GM21576 (cell line): ENCODE results near the gene TMEM239.
"Not testable (repeated sequence)": the region's sequence is repeated elsewhere in the genome, so short reads cannot be mapped to it uniquely, and the experiment has no call there.

Experiments
- ATAC-seq: cut with Tn5 transposase; IDR thresholded peaks from one replicate; pipeline ENCODE4 v1.9.1; 2021; ENCODE audit warnings: mild to moderate bottlenecking, moderate library complexity; ENCODE audit not compliant: unreplicated experiment

Gene TMEM239

DNA sequence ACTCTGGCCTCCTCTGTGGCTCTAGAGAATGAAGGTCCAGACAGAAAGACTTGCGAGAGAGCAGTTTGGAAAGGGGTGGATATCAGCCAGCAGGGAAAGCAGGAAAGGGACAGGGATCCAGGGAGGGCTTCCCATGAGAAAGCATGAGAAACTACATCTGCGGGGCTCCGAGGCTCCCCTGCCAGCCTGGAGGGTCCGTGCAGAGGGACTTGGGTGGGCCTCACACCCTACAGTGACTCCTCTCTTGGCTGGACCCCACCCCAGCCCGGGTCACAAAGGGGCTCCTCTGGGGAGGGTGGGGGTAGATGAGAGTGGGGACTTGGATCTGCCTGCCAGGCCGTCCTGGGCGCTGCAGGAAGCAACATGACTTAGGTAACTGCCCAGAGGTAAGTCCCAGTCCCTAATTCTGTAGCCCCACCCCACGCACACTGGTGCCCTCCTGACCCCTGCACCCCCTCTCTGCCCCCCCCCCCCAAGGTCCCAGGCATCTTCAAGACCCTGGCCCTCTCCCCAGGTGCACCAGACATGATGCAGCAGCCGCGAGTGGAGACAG, at the start of gene TMEM239:
TSS of gene TMEM239 (plus strand) at position 335 of the 553 bp plus-strand sequence. CDS start at position 526, 191 bp downstream.
- no peak for ATAC-seq

DNA sequence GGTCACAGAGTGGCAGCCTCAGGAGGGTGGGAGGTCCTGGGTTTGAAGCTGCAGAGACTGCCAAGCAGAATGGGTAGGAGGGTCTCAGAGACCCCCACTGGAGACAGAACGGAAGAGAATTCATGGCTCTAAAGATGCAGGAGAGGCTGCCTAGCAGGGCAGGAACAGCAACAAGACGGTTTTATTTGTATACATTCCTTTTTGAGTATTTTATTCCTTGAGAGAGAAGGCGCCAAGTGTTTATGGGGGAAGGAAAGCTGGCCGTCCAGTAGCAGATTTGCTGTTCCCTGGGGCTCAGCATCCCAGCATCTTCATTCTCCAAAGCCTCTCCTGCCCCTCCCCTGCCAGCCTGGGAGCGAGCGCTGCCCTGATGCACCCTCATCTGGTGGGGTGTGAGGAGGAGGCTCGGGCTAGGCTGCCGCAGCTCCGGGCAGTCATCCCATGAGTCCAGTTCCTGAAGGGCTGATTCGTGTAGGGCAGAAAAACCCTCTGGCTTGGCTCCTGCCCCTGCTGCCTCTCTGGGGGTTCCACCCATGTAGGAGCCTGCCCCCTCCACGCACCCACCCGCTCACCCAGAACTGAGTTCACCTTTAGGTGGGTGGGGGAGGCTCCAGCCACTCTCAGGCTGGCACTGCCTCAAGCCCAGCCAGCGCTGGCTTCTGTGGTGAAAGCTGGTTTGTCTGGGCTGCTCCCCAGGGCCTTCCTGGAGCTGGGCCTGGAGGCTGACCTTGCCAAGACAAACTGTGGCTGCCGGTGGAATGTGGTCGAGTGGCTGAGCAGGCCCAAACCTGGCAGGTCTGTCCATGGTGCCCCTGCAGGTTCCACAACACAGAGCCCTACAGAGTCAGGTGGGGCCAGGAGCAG, 48.2 kb upstream of the TMEM239 start:
- no peak for ATAC-seq

DNA sequence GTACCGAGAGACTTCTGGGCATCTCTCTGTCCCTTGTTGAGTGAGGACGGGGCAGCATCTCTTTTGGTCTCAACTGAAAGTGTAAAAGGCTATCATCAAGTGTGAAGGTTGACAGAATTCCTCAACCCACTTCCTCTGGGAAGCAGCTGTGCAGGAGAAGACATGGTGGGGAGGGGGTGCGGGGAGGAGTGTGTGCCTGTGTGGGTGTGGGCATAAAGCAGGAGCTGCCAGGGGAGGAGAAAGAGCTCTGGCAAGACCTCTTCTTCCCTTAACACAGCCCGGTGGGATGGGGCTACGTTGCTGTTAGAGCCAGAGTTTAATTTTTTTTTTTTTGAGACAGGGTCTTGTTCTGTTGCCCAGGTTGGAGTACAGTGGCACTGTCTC, 47.5 kb upstream of the TMEM239 start:
- no peak for ATAC-seq

DNA sequence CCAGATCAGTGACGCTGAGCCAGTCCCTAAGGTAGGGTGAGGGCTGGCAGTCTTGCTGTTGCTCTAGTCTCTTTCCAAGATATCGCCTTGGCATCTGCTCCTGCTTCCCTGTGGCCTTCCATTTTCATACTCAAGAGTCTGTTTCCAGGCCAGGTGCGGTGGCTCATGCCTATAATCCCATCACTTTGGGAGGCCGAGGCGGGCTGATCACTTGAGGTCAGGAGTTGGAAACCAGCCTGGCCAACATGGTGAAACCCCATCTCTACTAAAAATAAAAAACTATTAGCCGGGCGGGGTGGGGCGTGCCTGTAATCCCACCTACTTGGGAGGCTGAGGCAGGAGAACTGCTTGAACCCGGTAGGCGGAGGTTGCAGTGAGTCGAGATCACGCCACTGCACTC, 46.1 kb upstream of the TMEM239 start:
- ATAC-seq, result not testable (repeated sequence)

DNA sequence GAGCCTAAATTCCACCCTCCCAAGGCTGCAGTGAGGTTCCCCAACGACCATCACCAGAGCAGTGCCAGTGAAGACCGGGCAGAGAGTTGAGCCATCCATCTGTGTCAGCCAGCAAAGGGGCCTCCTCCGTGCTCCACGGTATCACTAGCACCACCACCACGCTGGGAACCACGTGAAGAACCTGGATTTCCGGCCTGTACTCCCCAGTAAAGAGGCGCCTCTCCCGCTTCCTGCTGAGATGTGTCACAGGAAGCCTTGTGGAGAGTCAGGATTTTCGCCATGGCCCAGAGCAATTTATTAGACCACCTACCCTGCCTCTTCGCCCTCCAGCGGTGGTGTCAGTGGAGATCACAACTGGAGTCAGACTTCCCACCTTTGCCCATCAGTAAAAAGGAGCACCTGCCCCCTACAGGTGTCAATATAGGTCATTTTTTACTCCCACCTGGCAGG, 44.5 kb upstream of the TMEM239 start:
- no peak for ATAC-seq

DNA sequence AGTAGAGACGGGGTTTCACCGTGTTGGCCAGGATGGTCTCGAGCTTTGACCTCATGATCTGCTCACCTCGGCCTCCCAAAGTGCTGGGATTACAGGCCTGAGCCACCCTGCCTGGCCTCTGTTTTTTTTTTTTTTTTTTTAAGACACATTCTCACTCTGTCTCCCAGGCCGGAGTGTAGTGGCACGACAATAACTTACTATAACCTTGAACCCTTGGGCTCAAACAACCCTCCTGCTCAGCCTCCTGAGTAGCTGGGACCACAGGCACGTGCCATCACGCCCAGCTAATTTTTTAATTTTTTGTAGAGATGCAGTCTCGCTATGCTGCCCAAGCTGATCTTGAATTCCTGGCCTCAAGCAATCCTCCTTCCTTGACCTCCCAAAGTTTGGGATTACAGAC, 42.4 kb upstream of the TMEM239 start:
- no peak for ATAC-seq

DNA sequence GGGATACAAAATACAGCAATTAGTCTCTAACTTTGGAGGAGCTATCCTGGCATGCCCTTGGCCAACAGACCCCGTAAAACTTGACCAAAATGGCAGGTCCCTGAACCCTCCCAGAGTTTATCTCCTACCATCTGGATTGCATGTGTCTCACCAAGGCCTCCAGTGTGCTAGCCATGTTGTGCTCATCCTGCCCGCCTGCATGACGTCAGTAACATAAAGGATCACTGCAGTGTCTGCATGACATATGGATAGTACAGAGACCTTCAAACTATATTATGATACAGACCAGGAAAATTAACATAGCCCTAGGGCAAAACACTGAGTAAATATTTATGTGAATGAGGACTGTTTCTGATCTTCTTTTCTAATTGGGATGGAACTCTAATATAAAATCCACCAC, 41.0 kb upstream of the TMEM239 start:
- no peak for ATAC-seq

DNA sequence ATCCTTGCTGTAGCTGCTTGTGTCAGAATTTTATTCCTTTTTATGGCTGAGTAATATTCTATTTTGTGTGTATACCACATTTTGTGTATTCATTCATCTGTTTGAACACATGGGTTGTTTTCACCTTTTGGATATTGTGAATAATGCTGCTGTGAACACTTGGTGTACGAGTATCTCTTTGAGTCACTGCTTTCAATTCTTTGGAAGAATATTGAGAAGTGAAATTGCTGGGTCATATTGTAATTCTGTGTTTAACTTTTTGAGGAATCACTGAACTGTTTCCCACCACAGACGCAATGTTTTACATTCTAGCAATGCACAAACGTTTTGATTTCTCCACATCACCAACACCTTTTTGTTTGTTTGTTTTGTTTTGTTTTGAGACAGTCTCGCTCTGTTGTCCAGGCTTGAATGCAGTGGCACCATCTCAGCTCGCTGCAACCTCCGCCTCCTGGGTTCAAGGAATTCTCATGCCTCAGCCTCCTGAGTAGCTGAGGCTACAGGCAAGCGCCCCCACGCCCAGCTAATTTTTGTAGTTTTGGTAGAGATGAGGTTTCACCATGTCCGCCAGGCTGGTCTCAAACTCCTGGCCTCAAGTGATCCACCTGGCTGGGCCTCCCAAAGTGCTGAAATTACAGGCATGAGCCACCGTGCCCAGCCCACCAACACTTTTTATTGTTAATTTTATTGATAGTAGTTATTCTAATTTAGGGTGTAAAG, 37.4 kb upstream of the TMEM239 start:
- no peak for ATAC-seq

DNA sequence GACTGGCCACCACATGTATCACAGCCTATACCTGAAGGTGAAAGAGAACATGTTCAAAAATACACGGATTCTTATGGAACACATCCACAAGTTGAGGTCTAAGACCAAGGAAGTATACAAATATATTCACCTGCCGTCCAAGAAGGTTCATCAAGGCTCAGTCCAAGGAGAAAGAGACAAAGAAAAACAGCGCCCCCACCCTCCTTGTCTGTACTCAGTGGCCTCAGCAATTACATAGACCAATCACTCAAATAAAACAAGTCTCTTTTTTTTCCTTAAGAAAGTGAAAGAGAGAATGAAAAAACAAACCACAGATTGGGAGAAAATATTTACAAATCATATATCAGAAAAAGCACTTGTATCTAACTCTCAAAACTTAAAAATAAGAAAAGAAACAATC, 35.2 kb upstream of the TMEM239 start:
- ATAC-seq, result no peak

DNA sequence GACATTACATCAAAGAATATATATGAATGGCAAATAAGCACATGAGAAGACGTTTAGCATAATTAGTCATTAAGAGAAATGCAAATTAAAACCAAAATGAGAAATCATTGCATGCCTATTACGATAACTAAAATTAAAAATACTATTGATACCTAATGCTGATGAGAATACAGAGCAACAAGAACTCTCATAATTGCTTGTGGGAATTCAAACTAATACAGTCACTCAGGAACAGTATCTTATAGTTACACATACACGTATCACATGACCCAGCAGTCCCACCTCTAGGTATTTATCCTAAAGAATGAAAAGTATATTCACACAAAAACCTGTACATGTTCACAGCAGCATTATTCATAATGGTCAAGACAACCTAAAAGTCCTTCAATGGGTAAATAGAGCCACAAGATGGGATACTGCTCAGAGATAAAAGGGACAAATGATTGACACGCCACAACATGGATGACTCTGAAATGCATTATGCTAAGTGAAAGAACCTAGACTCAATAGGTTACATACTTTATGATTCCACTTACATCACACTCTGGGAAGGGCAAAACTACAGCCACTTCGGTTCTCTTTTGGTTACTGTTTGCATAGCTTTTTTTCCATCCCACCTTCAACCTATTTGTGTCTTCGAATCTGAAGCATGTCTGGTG, 32.1 kb upstream of the TMEM239 start:
- no peak for ATAC-seq

DNA sequence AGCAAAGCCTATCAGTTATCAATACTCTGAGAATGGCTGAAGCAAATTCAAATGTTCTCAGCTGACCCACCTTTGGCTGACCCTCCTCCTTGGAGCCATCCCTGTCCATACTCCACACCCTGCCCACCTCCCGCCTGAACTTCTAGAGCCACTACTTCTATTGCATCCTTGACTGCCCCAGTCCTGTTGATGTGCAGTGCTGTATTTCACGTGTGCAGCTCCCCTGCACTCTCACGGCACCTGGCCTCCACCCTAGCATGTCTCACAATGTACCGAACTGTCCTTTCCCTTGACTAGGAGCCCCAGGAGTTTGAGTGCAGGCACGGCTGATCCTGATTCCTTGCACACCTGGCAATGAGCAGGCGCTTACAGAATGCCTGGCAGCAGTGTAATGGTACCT, 22.7 kb upstream of the TMEM239 start:
- no peak for ATAC-seq

DNA sequence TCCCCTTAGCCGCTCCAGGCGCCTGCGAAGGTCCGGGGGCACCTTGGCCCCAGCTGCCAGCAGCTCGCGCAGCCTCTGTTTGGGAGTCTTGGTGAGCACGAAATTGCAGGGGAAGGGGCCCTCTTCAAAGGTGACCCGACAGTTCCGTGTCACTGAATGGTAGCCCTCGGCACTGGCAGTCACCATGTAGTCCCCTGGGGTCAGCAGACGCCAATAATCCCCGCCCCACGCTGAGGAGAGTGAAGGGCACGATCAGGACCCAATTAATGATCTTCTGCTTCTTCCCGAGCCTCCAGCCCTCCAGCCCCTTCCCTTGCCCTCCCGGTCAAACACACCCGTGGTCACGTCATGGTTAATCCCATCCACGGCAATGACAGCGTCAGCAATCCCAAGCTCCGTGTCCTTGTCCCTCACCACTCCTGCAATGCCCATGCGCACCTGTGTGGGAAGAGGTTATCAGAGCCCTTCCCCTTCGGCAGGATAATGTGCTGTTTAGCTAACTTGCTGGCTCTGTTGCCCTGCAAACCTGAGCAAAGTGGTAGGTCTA, 21.9 kb upstream of the TMEM239 start:
- no peak for ATAC-seq

DNA sequence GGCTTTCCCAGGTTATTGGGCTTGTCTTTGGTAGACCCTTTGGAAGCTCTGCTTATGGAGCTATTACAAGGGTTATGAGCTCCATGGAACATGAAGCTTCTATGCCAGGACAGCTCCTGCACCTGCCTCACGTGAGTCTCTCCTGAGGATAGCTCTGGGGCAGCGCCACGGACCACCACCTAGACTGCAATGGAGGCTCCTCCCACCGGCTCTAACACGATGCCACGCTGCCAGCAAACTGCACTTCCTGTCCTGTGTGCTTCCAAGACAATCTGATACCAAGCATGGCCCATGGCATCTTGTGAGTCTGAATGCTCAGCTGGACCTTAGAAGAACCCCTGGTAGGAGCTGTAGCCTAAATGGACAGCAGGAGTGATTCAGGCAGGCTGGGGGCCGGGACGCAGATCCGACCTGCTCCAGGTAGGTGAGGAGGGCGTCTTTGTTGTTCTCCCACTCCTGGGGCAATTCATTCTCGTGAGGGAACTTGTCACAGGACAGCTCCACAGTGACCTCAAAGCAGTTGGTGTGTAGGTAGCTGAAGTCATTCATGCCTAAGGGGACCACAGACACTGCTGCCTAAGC, 21.2 kb upstream of the TMEM239 start:
- no peak for ATAC-seq

DNA sequence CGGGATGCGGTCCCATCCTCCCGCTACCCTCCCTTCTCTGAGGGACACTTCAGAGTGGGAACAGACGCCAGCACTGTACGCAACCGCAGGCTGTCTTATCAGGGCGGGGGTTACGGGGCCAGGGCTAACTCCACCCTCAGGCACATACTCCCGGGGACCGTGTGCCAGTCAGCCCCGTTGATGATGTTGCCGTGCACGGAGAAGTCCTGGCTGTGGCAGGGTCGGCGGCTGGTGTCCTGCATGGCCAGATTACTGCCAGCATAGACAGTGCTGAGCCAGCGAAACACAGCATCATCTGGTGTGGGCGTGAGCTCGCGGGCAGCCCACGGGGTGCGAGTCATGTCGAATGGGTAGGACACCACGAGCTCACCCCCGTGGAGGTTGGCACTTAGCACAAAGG, 20.7 kb upstream of the TMEM239 start:
- ATAC-seq, result no peak

DNA sequence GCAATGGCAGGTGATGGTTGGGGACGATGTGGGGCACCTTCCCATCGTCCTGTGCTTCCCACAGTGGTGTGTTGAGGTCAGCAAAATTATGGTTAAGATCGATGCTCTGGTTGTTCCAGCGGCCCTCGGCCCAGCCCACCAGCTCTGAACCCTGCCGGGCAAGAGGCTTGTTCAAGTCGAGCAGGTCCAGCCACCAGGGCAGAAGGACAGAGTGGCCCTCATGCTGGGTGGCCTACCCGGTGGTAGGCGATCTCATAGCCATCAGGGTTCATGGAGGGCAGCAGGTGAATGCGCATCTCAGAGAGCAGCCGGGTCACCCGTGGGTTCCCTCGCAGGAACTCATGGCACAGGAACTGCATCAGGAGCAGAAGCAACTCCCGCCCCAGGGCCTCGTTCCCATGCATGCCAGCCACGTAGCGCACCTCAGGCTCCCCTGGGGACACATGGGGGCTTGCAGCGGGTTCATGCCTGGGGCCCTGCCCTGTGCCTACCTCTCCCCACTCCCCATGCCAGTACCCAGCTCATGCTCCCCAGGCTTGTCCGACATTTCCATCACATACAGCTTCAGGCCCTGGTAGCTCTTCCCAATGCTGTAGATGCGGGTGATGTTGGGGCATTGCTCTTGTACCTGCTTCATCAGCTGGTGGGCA, 20.0 kb upstream of the TMEM239 start:
- ATAC-seq, result no peak

DNA sequence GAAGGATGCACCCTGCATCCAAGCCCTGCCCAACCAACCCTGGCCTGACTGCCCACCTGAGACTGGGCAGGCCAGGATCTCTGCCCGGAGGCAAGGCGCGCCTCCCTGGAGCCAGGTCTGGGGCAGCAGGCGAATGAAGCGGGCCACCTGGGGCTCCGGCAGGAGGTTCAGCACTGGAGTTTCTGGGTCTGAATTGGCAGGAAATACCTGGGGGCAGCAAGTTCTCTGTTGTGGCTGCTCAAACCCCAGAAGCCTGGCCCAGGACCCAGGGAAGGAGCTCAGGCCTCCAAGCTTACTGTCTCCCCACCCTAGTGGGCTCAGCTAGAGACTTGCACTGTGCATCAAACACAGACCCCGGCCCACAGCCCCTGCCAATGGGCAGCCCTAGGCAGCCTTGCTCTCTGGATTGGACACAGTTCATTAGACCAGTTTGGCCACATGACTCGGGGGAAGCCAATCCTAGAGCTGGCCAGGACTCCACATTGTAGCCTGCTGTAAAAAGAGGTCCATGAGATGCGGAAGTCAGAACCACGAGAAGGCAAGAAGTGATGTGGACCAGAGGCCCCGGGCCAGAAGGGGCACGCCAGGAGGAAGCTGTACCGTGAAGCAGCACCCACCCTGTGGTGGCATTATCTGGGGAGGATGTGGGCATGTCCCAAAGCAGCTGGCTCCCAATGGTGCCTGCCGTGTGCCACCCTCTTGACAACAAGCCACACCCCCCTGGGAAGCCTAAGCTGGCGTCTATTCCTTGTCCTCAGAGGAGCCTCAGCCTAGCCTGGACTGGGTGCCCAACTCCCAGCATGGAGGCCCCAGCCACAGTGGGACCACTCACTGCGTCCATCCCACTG, 18.8 kb upstream of the TMEM239 start:
- ATAC-seq, result no peak

DNA sequence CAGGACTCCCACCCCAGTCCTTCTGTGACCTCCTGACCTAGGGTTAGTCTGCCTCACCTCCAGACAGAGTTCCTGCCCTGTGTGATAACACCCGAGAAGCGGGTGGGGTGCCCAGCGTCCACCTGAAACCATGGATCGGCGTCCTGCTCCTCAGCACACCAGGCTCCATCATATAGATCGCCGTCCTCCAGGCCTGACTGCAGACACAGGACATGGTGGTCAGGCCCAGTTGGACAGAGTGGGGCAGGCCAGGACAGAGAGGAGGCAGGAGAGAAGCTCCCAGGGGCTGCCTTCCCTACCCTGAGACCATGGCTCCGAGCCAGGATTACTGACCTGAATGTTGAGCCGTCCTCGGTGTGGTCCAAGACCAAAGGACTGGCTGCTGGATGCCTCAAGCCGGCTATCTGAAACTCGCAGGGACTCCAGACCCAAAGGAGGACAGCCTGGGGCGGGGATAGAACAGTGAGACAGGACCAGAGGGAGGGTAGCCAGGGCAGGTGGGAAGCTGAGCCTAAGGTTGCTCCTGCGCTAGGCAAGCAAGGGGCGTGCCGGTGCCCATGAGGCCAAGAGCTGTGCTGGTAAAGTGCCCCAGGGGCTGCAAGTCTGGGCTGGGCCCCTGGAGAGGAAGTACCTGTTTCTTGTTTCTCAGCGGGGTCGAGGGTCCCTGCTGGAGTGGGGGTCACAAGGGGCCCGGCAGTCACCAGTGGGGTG, 17.9 kb upstream of the TMEM239 start:
- no peak for ATAC-seq

DNA sequence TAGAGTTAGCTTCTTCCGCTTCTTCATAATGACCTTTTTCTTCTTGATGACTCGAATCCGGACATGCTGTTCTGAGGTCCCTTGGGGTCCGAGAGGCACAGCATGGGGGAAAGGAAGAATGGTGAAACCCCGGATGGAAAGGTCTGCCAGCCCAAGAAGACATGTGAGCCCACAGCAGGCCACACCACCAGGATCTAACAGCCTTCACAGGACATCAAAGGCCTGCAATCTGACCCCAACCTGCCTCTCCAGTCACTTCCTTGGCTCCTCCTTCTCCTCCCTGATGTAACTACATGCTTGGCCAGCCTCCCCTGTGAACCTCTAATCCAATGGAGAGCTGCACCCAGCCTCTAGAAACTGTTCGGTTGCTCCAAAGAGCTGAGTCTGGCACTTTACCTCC, 17.4 kb upstream of the TMEM239 start:
- no peak for ATAC-seq

DNA sequence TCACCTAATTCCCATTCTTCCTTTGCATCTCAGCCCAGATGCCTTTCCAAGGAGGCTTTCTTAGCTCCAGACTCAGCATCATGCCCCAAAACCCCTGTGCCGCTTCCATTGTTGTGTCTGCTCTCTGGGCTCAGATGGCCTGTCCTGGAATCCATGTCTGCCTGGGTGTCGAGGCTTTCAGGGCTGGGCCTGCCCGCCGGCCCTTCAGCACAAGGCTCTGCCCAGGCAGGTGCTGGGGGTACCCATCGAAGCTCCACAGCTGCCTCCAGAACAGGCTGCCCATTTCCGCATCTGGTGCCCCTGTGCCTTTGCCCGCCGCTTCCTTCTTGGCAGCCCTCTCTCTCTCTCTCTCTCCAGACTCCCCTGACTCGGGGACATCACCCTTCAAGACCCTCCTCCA, 16.9 kb upstream of the TMEM239 start:
- no peak for ATAC-seq
